AG10803 (cell line): ENCODE results near the gene PRG2.
"Not testable (repeated sequence)": the region's sequence is repeated elsewhere in the genome, so short reads cannot be mapped to it uniquely, and the experiment has no call there.

Experiments used
- DNase-seq: peaks from one replicate; pipeline ENCODE4 v3.0.0; 2010; ENCODE audit warnings: low read depth
- H3K4me3 ChIP-seq: 2 replicates; pipeline ENCODE4 v1.5.1; 2011; ENCODE audit warnings: mild to moderate bottlenecking, low read length, control low read depth
- CTCF ChIP-seq: conservative IDR thresholded peaks from 2 replicates; pipeline ENCODE4 v1.5.1; 2011; ENCODE audit warnings: mild to moderate bottlenecking, low read length, control low read depth, inconsistent platforms

Gene PRG2

GRCh38 chr11:57338142-57338541 lies 52.3 kb downstream of the PRG2 start, which contains the start of gene P2RX3:
P2RX3 (plus strand) TSS chr11:57338352; CDS start chr11:57338551, 199 bp downstream.
- no peak for TF ChIP-seq CTCF
- no peak for DNase-seq
- H3K4me3 ChIP-seq, result no peak within 1 kb of the TSS

- DNase-seq, H3K4me3 ChIP-seq: not testable (repeated sequence)
Observed at GRCh38 chr11:57336856-57337255, 53.6 kb downstream of the PRG2 start.
